ENCODE data around the gene C4orf50.

Gene C4orf50

GRCh38 chr4:6018331-6018730, at the start of gene C4orf50:
C4orf50 (minus strand) TSS chr4:6018431.
- peaks cover 2% of the 10 kb centered on the region for H3K27me3 ChIP-seq (ENCODE audit: insufficient read depth, low read length, poor library complexity)
- TF ChIP-seq EZH2 (IDR thresholded peaks at IDR 0.05; ENCODE audit: borderline replicate concordance, low read depth, low read length, severe bottlenecking) (no peak), CTCF (IDR thresholded peaks at IDR 0.05; ENCODE audit: borderline replicate concordance, extremely low read depth, low read length, poor library complexity, severe bottlenecking) (no peak)
- no peak within 1 kb of the TSS for H3K4me3 ChIP-seq (ENCODE audit: low read depth in 1 of 2, low read length in 2 of 2)
- no peak within 1 kb of the TSS for H3K9ac ChIP-seq (ENCODE audit: low read depth, low read length)
- H3K79me2 ChIP-seq (ENCODE audit: insufficient read depth, low read length): no peaks in the 10 kb centered on the region
- no peak within 1 kb of the TSS for H2AFZ ChIP-seq (ENCODE audit: low read depth, low read length)
- H3K4me1 ChIP-seq (ENCODE audit: insufficient read depth, low read length): no peaks in the 10 kb centered on the region
- ATAC-seq (ENCODE audit: insufficient read depth, low read depth): no peak
- no peaks in the 10 kb centered on the region for H3K36me3 ChIP-seq (ENCODE audit: insufficient read depth, low read length)
- no peaks in the 10 kb centered on the region for H3K9me3 ChIP-seq (ENCODE audit: insufficient read depth, low read length, severe bottlenecking)
- H3K27ac ChIP-seq (ENCODE audit: low read length): no peak within 1 kb of the TSS
- no peaks in the 10 kb centered on the region for H4K20me1 ChIP-seq (ENCODE audit: insufficient read depth, low read length)
- DNase-seq: no peak
- no peak within 1 kb of the TSS for H3K4me2 ChIP-seq (ENCODE audit: insufficient read depth, low read length)

- DNase-seq: no peak
- ATAC-seq (ENCODE audit: insufficient read depth, low read depth): no peak
- peaks cover 7% of the 10 kb centered on the region for H3K27me3 ChIP-seq (ENCODE audit: insufficient read depth, low read length, poor library complexity)
- H2AFZ ChIP-seq (ENCODE audit: low read depth, low read length): no peak overlapping the region
- no peak overlapping the region for H3K4me2 ChIP-seq (ENCODE audit: insufficient read depth, low read length)
- H3K27ac ChIP-seq (ENCODE audit: low read length): no peak overlapping the region
- H3K79me2 ChIP-seq (ENCODE audit: insufficient read depth, low read length): no peaks in the 10 kb centered on the region
- no peaks in the 10 kb centered on the region; the same call in 1 of the 2 replicates for H3K4me1 ChIP-seq (ENCODE audit: insufficient read depth, low read length)
- no peak overlapping the region for H3K9ac ChIP-seq (ENCODE audit: low read depth, low read length)
- H3K9me3 ChIP-seq (ENCODE audit: insufficient read depth, low read length, severe bottlenecking): peaks cover 2% of the 10 kb centered on the region
- TF ChIP-seq EZH2 (IDR thresholded peaks at IDR 0.05; ENCODE audit: borderline replicate concordance, low read depth, low read length, severe bottlenecking) (no peak), CTCF (IDR thresholded peaks at IDR 0.05; ENCODE audit: borderline replicate concordance, extremely low read depth, low read length, poor library complexity, severe bottlenecking) (no peak)
- no peaks in the 10 kb centered on the region for H3K36me3 ChIP-seq (ENCODE audit: insufficient read depth, low read length)
- H3K4me3 ChIP-seq (ENCODE audit: low read depth in 1 of 2, low read length in 2 of 2): no peak overlapping the region
- no peaks in the 10 kb centered on the region for H4K20me1 ChIP-seq (ENCODE audit: insufficient read depth, low read length)
Observed at GRCh38 chr4:6065934-6066590, 47.8 kb upstream of the C4orf50 start.

GRCh38 chr4:6065166-6065565, 46.9 kb upstream of the C4orf50 start:
- H3K27ac ChIP-seq (ENCODE audit: low read length): no peak overlapping the region
- TF ChIP-seq EZH2 (IDR thresholded peaks at IDR 0.05; ENCODE audit: borderline replicate concordance, low read depth, low read length, severe bottlenecking) (no peak), CTCF (IDR thresholded peaks at IDR 0.05; ENCODE audit: borderline replicate concordance, extremely low read depth, low read length, poor library complexity, severe bottlenecking) (no peak)
- no peak overlapping the region for H3K9ac ChIP-seq (ENCODE audit: low read depth, low read length)
- no peak overlapping the region for H2AFZ ChIP-seq (ENCODE audit: low read depth, low read length)
- H3K4me3 ChIP-seq (ENCODE audit: low read depth in 1 of 2, low read length in 2 of 2): no peak overlapping the region
- peaks cover 11% of the 10 kb centered on the region for H3K9me3 ChIP-seq (ENCODE audit: insufficient read depth, low read length, severe bottlenecking)
- ATAC-seq (ENCODE audit: insufficient read depth, low read depth) (no peak), DNase-seq (no peak)
- H4K20me1 ChIP-seq (ENCODE audit: insufficient read depth, low read length): no peaks in the 10 kb centered on the region
- no peaks in the 10 kb centered on the region for H3K79me2 ChIP-seq (ENCODE audit: insufficient read depth, low read length)
- H3K27me3 ChIP-seq (ENCODE audit: insufficient read depth, low read length, poor library complexity): peaks cover 7% of the 10 kb centered on the region
- no peaks in the 10 kb centered on the region for H3K36me3 ChIP-seq (ENCODE audit: insufficient read depth, low read length)
- H3K4me1 ChIP-seq (ENCODE audit: insufficient read depth, low read length): no peaks in the 10 kb centered on the region; the same call in 1 of the 2 replicates
- H3K4me2 ChIP-seq (ENCODE audit: insufficient read depth, low read length): no peak overlapping the region

Measured in DND-41 (cell line).